Choroid plexus epithelial cell (primary cell): ENCODE measurements around the gene HEMK1.

Source experiments
- DNase-seq: peaks from one replicate; pipeline ENCODE4 v3.0.0-alpha.2; 2010; ENCODE audit warnings: low read depth
- H3K4me3 ChIP-seq: 2 replicates; pipeline ENCODE4 v1.5.1; 2011; ENCODE audit warnings: low read depth, mild to moderate bottlenecking, control low read depth, low read length, moderate library complexity
- TF ChIP-seq, protein P1 (sequence below): conservative IDR thresholded peaks from 2 replicates; pipeline ENCODE4 v1.5.1; 2011; ENCODE audit warnings: low read depth, mild to moderate bottlenecking, control low read depth, inconsistent platforms, low read length, moderate library complexity

HEMK1 gene

DNA sequence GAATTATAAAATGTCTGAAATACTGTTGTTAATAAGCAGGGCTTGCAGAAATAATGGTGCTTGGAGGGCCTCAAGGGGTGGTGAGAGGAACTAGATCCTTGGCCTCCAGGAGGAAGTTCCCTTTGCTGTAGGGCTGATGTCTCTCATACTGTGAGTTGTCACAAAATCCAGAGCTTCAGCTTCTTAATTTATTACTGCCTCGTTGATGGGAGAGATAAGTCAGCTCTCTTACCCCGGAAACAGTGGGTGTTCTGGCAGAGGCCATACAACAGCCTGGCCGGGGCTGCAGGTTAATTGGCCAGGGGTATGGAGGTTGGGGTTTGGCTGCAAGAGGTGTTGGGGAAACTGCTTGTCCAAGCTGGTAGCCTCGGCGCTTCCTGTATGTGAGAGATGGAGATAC, 63.1 kb downstream of the HEMK1 start:
- TF ChIP-seq, protein P1, sequence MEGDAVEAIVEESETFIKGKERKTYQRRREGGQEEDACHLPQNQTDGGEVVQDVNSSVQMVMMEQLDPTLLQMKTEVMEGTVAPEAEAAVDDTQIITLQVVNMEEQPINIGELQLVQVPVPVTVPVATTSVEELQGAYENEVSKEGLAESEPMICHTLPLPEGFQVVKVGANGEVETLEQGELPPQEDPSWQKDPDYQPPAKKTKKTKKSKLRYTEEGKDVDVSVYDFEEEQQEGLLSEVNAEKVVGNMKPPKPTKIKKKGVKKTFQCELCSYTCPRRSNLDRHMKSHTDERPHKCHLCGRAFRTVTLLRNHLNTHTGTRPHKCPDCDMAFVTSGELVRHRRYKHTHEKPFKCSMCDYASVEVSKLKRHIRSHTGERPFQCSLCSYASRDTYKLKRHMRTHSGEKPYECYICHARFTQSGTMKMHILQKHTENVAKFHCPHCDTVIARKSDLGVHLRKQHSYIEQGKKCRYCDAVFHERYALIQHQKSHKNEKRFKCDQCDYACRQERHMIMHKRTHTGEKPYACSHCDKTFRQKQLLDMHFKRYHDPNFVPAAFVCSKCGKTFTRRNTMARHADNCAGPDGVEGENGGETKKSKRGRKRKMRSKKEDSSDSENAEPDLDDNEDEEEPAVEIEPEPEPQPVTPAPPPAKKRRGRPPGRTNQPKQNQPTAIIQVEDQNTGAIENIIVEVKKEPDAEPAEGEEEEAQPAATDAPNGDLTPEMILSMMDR = no peak
- H3K4me3 ChIP-seq = no peak overlapping the region
- DNase-seq = no peak

DNA sequence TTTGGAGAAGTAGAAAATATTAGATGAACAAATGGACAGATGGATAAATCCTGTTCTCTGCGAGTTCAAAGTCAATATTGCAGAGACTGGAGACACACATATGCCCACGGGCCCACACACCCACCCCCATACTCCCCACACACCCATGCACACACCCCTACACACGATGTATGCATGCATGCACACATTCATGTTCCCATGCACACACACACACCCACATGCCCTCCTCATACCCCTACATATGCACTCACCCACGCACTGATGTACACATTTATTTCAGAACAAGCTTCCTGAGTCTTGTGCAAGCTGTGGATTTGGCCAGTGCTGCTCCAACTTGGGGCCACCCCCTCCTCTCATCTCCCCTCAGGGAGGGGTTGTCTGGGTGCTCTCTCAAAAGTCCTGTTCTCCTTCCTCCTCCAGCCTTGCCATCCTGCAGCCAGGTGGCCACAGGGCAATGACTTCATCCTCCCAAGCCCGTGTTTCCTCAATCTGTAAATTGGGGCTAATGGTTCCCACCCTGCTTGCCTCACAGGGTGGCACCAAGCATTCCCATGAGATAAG, 64.0 kb downstream of the HEMK1 start:
- H3K4me3 ChIP-seq = no peak overlapping the region
- no peak for DNase-seq

DNA sequence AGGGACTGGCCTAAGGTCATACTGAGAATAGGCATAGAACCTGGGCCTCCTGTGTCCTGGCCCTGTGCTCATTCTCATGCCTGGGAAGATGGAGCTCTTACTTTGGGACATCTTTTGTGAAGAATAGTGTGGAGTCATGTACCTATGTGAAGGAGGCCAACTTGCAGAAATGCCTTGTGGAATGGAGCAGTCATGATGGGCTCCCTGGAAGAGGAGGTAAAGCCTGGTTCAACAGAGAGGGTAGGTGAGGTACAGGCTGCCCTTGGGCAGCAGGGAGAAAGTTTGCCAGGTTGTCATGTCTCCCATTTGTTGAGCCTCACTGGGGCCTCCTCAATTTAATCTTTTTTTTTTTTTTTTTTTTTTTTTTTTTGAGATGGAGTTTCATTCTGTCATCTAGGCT, 65.7 kb downstream of the HEMK1 start:
- no peak for DNase-seq
- TF ChIP-seq, protein P1 = no peak
- no peak overlapping the region for H3K4me3 ChIP-seq

More for the DNA sequence above, 64.0 kb downstream of the HEMK1 start:
- TF ChIP-seq, protein P1 = no peak

DNA sequence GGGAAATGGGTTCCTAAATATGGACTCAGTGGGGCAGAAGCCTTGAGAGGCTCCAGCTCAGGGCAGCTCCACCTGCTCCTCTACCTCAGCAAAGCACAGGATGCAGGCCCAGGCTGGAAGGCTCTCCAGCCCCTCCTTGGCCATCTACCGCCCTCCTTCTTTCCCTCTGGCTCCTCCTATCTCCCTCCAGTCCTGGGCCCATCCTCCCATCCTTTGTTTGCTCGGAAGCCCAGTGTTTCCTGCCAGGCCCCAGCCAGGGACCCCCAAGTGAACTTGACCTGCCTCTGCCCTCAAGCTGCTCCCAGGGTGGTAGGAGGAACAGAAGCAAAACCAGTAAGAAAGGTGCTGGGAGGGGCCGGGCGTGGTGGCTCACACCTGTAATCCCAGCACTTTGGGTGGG, 67.7 kb downstream of the HEMK1 start:
- no peak overlapping the region for H3K4me3 ChIP-seq
- TF ChIP-seq, protein P1 = no peak
- no peak for DNase-seq

DNA sequence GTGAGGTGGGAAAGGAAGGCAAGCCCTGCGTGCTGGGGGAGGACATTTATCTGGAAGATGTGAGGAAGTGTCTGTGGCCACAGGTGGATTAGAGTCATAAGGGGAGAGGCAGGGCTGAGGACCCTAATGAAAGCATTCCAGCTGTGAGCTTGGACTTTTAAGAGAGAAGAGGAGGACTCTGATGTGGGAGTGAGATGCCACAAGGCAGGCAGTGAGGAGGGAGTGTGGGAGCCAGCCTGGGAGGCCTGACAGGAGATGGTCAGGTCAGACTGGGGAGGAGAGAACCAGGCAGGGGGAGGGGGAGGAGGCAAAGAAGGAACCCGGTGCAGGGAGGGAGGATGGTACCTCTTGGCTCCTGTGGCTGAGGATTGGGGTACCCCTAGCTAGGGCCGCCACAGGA, 68.6 kb downstream of the HEMK1 start:
- no peak for DNase-seq
- H3K4me3 ChIP-seq = no peak overlapping the region
- TF ChIP-seq, protein P1 = no peak

DNA sequence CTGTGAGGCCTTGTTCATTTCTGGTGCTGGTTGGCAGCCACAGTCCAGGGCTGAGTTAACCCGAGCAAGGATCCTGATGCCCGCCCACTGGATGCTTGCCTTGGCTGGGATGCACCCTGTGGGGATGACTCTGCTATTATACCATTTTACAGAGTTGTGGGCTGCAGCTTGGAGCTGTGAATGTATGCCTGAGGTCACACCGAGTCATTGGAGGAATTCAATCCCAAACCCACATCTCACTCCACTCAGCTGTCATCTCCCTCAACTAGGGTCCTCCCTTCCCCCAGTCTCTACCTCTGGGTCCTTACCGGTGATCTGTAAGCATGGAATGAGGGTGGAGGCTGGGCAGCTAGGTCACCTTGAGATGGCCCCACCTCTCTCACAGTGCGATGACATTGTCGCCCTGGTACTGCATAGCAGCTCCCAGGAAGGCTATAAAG, 69.8 kb downstream of the HEMK1 start:
- DNase-seq = peak; percentile 53

DNA sequence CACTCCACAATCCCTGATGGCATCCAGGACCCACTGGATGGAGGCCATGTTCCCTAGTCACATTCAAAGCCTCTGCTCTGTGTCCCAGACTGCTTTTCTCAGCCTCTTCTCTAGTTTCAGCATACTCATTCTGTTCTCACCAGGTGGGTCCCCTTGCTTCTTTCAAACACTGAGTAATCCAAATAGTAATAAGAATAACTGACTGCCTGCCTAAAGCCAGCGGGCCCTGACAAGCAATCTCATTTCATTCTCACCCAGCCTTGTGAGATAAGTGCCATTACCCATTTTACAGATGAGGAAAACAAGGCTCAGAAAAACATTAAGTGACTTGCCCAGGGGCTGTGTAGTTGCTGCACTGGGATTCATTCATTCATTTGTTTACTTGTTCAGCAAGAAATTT, 73.1 kb downstream of the HEMK1 start:
- TF ChIP-seq, protein P1 = no peak
- H3K4me3 ChIP-seq = no peak overlapping the region
- no peak for DNase-seq

More for the DNA sequence above, 69.8 kb downstream of the HEMK1 start:
- TF ChIP-seq, protein P1 = no peak
- H3K4me3 ChIP-seq = no peak overlapping the region
